Measurements from ENCODE around the gene CENPO.

DNA sequence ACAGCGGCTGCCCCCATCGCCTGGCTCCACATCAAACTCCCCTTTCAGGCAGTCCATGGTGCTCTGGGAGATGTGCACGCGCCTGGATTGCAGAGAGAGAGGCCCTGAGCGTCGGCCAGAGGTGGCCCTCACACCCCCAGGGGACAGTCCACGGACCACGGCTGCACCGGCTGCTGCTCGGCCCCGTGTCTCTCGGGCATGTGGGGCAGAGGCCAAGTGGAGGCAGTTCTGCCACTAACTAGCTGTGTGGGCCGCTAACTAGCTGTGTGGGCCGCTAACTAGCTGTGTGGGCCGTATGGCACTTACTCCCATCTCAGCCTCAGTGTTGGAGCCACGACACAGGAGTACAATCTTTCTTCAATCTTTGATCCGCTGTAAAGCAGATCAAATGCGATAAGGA is 45.3 kb downstream of the CENPO start:
- TF ChIP-seq, protein P1, sequence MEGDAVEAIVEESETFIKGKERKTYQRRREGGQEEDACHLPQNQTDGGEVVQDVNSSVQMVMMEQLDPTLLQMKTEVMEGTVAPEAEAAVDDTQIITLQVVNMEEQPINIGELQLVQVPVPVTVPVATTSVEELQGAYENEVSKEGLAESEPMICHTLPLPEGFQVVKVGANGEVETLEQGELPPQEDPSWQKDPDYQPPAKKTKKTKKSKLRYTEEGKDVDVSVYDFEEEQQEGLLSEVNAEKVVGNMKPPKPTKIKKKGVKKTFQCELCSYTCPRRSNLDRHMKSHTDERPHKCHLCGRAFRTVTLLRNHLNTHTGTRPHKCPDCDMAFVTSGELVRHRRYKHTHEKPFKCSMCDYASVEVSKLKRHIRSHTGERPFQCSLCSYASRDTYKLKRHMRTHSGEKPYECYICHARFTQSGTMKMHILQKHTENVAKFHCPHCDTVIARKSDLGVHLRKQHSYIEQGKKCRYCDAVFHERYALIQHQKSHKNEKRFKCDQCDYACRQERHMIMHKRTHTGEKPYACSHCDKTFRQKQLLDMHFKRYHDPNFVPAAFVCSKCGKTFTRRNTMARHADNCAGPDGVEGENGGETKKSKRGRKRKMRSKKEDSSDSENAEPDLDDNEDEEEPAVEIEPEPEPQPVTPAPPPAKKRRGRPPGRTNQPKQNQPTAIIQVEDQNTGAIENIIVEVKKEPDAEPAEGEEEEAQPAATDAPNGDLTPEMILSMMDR (IDR thresholded peaks at IDR 0.05): no peak
- no peak for TF ChIP-seq SIN3A (IDR thresholded peaks at IDR 0.05; ENCODE audit: borderline replicate concordance, insufficient read depth, low read depth, low read length)
- TF ChIP-seq TCF7L2 (IDR thresholded peaks at IDR 0.05; ENCODE audit: low read depth, low read length): no peak
- TF ChIP-seq POLR2AphosphoS5 (IDR thresholded peaks at IDR 0.05; ENCODE audit: low read depth, low read length): no peak
- TF ChIP-seq, protein P2, sequence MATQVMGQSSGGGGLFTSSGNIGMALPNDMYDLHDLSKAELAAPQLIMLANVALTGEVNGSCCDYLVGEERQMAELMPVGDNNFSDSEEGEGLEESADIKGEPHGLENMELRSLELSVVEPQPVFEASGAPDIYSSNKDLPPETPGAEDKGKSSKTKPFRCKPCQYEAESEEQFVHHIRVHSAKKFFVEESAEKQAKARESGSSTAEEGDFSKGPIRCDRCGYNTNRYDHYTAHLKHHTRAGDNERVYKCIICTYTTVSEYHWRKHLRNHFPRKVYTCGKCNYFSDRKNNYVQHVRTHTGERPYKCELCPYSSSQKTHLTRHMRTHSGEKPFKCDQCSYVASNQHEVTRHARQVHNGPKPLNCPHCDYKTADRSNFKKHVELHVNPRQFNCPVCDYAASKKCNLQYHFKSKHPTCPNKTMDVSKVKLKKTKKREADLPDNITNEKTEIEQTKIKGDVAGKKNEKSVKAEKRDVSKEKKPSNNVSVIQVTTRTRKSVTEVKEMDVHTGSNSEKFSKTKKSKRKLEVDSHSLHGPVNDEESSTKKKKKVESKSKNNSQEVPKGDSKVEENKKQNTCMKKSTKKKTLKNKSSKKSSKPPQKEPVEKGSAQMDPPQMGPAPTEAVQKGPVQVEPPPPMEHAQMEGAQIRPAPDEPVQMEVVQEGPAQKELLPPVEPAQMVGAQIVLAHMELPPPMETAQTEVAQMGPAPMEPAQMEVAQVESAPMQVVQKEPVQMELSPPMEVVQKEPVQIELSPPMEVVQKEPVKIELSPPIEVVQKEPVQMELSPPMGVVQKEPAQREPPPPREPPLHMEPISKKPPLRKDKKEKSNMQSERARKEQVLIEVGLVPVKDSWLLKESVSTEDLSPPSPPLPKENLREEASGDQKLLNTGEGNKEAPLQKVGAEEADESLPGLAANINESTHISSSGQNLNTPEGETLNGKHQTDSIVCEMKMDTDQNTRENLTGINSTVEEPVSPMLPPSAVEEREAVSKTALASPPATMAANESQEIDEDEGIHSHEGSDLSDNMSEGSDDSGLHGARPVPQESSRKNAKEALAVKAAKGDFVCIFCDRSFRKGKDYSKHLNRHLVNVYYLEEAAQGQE (IDR thresholded peaks at IDR 0.05; ENCODE audit: insufficient read depth in 1 of 2, low read depth in 2 of 2, low read length in 1 of 2): no peak
